Body of pancreas (tissue), 4 donors: ENCODE results near the gene ECHS1.

Experiments used
- POLR2A ChIP-seq, 3 donors: fragments of 450-650 bp; IDR thresholded peaks; one replicate each; pipeline ENCODE4 v1.6.1; 2016; ENCODE audit warnings: antibody characterized with exemption in 3 of 3, mild to moderate bottlenecking in 2 of 3
- TF ChIP-seq, protein P1 (sequence below), 7 experiments: fragments of 450-650 bp in 4 of 7; fragments of 200-600 bp in 3 of 7; sonication (generic) in 3 of 7; IDR thresholded peaks; one replicate each; pipeline ENCODE4 v1.5.1; 2016 to 2019; ENCODE audit warnings: antibody characterized with exemption in 7 of 7

DNA sequence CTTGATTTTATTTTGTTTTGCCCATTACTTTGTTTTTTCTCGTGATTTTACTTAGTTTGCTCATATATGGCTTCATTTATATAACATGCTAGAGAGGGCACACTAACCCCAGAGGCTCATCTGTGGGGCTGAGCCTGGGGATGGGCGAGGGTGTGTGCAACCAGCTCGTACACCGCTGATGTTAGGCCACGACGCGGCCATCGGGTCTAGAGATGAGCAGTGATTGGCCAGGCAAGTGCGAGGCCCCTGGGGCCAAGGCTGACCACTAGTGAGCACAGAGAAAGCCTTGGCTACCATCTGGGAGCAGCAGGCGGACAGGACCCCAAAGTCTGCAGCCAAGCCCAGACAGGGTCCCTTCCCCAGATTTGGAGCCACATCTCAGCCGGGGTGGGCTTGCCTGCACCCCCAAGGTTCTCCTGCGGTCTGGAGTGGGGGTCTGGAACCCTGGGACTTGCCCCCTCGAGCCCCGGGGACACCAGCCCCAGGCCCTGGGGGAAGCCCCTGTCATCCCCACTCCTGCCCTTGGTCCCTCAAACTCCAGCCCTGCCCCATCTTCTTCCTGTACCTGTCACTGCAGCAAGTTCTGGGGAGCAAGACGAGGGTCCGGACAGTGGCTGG, 19.1 kb downstream of the ECHS1 start:
- no peak for TF ChIP-seq POLR2A (IDR thresholded peaks at IDR 0.05)
- TF ChIP-seq, protein P1, sequence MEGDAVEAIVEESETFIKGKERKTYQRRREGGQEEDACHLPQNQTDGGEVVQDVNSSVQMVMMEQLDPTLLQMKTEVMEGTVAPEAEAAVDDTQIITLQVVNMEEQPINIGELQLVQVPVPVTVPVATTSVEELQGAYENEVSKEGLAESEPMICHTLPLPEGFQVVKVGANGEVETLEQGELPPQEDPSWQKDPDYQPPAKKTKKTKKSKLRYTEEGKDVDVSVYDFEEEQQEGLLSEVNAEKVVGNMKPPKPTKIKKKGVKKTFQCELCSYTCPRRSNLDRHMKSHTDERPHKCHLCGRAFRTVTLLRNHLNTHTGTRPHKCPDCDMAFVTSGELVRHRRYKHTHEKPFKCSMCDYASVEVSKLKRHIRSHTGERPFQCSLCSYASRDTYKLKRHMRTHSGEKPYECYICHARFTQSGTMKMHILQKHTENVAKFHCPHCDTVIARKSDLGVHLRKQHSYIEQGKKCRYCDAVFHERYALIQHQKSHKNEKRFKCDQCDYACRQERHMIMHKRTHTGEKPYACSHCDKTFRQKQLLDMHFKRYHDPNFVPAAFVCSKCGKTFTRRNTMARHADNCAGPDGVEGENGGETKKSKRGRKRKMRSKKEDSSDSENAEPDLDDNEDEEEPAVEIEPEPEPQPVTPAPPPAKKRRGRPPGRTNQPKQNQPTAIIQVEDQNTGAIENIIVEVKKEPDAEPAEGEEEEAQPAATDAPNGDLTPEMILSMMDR (IDR thresholded peaks at IDR 0.05) = no peak
